ENCODE data around the gene HOXD12.

Gene HOXD12

GRCh38 chr2:176093898-176094249, 5.7 kb upstream of the HOXD12 start:
- DNase-seq: no peak

- no peak for DNase-seq
These were observed 5.2 kb upstream of the HOXD12 start for GRCh38 chr2:176094349-176094748.

GRCh38 chr2:176095421-176095820, 4.2 kb upstream of the HOXD12 start:
- DNase-seq: no peak

GRCh38 chr2:176096243-176096985, 3.2 kb upstream of the HOXD12 start:
- no peak for DNase-seq

- DNase-seq: peak; percentile 65
These were observed 2.4 kb upstream of the HOXD12 start for GRCh38 chr2:176096986-176097819.

GRCh38 chr2:176097820-176098365, 1.7 kb upstream of the HOXD12 start:
- no peak for DNase-seq

GRCh38 chr2:176098366-176099158, 1.0 kb upstream of the HOXD12 start:
- no peak for DNase-seq

- DNase-seq: no peak
These were observed 352 bp upstream of the HOXD12 start for GRCh38 chr2:176099159-176099727.

GRCh38 chr2:176100547-176101140, 1.0 kb downstream of the HOXD12 start:
- DNase-seq: no peak

GRCh38 chr2:176101216-176101830, 1.7 kb downstream of the HOXD12 start:
- DNase-seq: no peak

- no peak for DNase-seq
These were observed 2.2 kb downstream of the HOXD12 start for GRCh38 chr2:176101842-176102241.

- DNase-seq: no peak
These were observed 2.8 kb downstream of the HOXD12 start for GRCh38 chr2:176102309-176102866.

GRCh38 chr2:176103194-176103593, 3.6 kb downstream of the HOXD12 start:
- no peak for DNase-seq

- DNase-seq: no peak
These were observed 4.2 kb downstream of the HOXD12 start for GRCh38 chr2:176103742-176104315.

GRCh38 chr2:176104316-176105077, 4.9 kb downstream of the HOXD12 start:
- no peak for DNase-seq

GRCh38 chr2:176105078-176105729, 5.6 kb downstream of the HOXD12 start:
- DNase-seq: no peak

GRCh38 chr2:176105730-176106580, 6.4 kb downstream of the HOXD12 start:
- DNase-seq: peak; percentile 17

GRCh38 chr2:176106581-176107539, 7.3 kb downstream of the HOXD12 start, which contains the start of gene HOXD11:
HOXD11 (plus strand) TSS chr2:176107280; CDS start chr2:176107356, 76 bp downstream.
- peak; percentile 28 for DNase-seq

Data from activated T-cell treated with anti-CD3 and anti-CD28 coated beads, Interleukin-2, amount 50 U/mL, for 1 hour (primary cell).